Measurements from ENCODE around the gene LSM14B. TPM values are rescaled to one million over a fixed set of nuclear protein-coding genes. Genes with fewer than 3 reads are reported as not detected.
A peak's percentile ranks its signal among the peaks of the same experiment; 100 is the strongest.

LSM14B gene
- total RNA-seq, 6 experiments from 2014 or later, result 9.5 to 19.8 (median 14.2) TPM

GRCh38 chr20:62158088-62158400, 35.8 kb downstream of the LSM14B start:
- Histone ChIP-seq H3K27ac (no peak overlapping the region), H3K4me1 (peaks cover 0 to 24% (median 11%) of the 10 kb centered on the region in 4 donors), H3K27me3 (no peaks in the 10 kb centered on the region), H3K4me3 (no peak overlapping the region), H3K9me3 (no peaks in the 10 kb centered on the region), H3K36me3 (peaks cover 0 to 27% (median 10%) of the 10 kb centered on the region in 4 donors)
- intact Hi-C loops (cut with DNase I), result no loop called here
- no peak for ATAC-seq
- no peak for DNase-seq
- 95% methylated on average over 5 of the region's 12 CpGs for WGBS (ENCODE audit: insufficient coverage, low coverage, low lambda C conversion rate, missing lambda C conversion rate)
- TF ChIP-seq, protein P1, sequence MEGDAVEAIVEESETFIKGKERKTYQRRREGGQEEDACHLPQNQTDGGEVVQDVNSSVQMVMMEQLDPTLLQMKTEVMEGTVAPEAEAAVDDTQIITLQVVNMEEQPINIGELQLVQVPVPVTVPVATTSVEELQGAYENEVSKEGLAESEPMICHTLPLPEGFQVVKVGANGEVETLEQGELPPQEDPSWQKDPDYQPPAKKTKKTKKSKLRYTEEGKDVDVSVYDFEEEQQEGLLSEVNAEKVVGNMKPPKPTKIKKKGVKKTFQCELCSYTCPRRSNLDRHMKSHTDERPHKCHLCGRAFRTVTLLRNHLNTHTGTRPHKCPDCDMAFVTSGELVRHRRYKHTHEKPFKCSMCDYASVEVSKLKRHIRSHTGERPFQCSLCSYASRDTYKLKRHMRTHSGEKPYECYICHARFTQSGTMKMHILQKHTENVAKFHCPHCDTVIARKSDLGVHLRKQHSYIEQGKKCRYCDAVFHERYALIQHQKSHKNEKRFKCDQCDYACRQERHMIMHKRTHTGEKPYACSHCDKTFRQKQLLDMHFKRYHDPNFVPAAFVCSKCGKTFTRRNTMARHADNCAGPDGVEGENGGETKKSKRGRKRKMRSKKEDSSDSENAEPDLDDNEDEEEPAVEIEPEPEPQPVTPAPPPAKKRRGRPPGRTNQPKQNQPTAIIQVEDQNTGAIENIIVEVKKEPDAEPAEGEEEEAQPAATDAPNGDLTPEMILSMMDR (IDR thresholded peaks at IDR 0.05), result no peak
- no peak for TF ChIP-seq POLR2A (IDR thresholded peaks at IDR 0.05)

- intact Hi-C loops (cut with DNase I), result no loop called here
- no peak for ATAC-seq
- TF ChIP-seq POLR2A (IDR thresholded peaks at IDR 0.05), result no peak
- TF ChIP-seq, protein P1 (IDR thresholded peaks at IDR 0.05), result no peak
- H3K27me3 ChIP-seq, result no peaks in the 10 kb centered on the region
- H3K4me3 ChIP-seq, result no peak overlapping the region
- no peak for DNase-seq
- no peak overlapping the region for H3K27ac ChIP-seq
- no CpG with 5 or more reads among the region's 22 CpGs for WGBS (ENCODE audit: insufficient coverage, low coverage, low lambda C conversion rate, missing lambda C conversion rate)
- H3K36me3 ChIP-seq, result peaks cover 0 to 32% (median 12%) of the 10 kb centered on the region in 4 donors
- H3K4me1 ChIP-seq, result peaks cover 0 to 24% (median 11%) of the 10 kb centered on the region in 4 donors
- no peaks in the 10 kb centered on the region for H3K9me3 ChIP-seq
These were observed 36.3 kb downstream of the LSM14B start for GRCh38 chr20:62158541-62158940.

- DNase-seq, result no peak
- no peaks in the 10 kb centered on the region for H3K27me3 ChIP-seq
- H3K9me3 ChIP-seq, result no peaks in the 10 kb centered on the region
- 43% methylated on average over 2 of the region's 11 CpGs for WGBS (ENCODE audit: insufficient coverage, low coverage, low lambda C conversion rate, missing lambda C conversion rate)
- no peak overlapping the region for H3K27ac ChIP-seq
- no peak for TF ChIP-seq POLR2A (IDR thresholded peaks at IDR 0.05)
- TF ChIP-seq, protein P1 (IDR thresholded peaks at IDR 0.05), result no peak
- no peak overlapping the region for H3K4me3 ChIP-seq
- H3K36me3 ChIP-seq, result peaks cover 0 to 37% (median 15%) of the 10 kb centered on the region in 4 donors
- intact Hi-C loops (cut with DNase I), result no loop called here
- H3K4me1 ChIP-seq, result peaks cover 0 to 24% (median 11%) of the 10 kb centered on the region in 4 donors
- ATAC-seq, result no peak
These were observed 36.8 kb downstream of the LSM14B start for GRCh38 chr20:62159052-62159451.

DNA sequence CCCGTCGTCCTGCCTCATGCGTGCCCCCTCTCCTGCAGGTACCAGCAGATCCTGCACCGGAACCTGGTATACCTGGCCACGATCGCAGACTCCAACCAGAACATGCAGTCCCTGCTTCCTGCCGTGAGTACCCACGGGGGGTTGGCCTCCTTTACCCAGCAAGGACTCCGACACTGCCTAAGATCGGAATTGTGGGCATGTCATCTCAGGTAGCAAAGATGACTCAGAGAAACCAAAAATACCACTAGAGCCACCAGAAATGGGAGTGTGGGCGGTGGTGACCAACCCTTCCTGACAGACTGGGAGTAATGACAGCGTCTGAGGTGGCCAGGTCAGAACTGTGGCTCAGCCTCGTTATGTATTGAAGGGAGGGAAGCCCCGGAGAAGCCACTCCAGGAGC, 37.6 kb downstream of the LSM14B start:
- no peak for DNase-seq
- Histone ChIP-seq H3K27me3 (no peaks in the 10 kb centered on the region), H3K9me3 (no peaks in the 10 kb centered on the region), H3K27ac (no peak overlapping the region), H3K36me3 (peaks cover 0 to 43% (median 19%) of the 10 kb centered on the region in 4 donors), H3K4me1 (peaks cover 0 to 24% (median 10%) of the 10 kb centered on the region in 4 donors), H3K4me3 (no peak overlapping the region)
- intact Hi-C loops (cut with DNase I), result no loop called here
- TF ChIP-seq, protein P1 (IDR thresholded peaks at IDR 0.05), result no peak
- no peak for TF ChIP-seq POLR2A (IDR thresholded peaks at IDR 0.05)
- 64% methylated on average over 6 of the region's 14 CpGs for WGBS (ENCODE audit: insufficient coverage, low coverage, low lambda C conversion rate, missing lambda C conversion rate)
- peak in 1 of 4 donors; percentile 18 for ATAC-seq

DNA sequence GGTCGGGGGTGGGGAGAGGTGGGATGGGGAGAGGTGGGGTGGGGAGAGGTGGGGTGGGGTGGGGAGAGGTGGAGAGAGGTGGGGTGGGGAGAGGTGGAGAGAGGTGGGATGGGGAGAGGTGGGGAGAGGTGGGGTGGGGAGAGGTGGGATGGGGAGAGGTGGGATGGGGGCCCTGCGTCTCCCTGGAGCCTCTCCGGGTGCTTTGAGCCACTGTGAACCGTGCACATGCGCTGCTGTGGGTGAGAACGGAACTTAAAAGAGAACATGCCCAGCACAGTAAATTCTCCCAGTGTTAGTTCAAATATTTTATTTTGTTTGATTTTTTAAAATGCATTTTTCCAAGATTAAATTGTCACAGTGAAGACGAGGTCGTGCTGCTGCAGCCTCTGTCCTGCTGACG, 38.0 kb downstream of the LSM14B start:
- intact Hi-C loops (cut with DNase I), result no loop called here
- no peaks in the 10 kb centered on the region for H3K27me3 ChIP-seq
- no peak for DNase-seq
- H3K36me3 ChIP-seq, result peaks cover 0 to 47% (median 21%) of the 10 kb centered on the region in 4 donors
- no peak for ATAC-seq
- peaks cover 0 to 24% (median 8%) of the 10 kb centered on the region in 4 donors for H3K4me1 ChIP-seq
- no peak overlapping the region for H3K27ac ChIP-seq
- no peaks in the 10 kb centered on the region for H3K9me3 ChIP-seq
- 93% methylated on average over 9 of the region's 9 CpGs for WGBS (ENCODE audit: insufficient coverage, low coverage, low lambda C conversion rate, missing lambda C conversion rate)
- TF ChIP-seq, protein P1 (IDR thresholded peaks at IDR 0.05), result no peak
- TF ChIP-seq POLR2A (IDR thresholded peaks at IDR 0.05), result no peak
- H3K4me3 ChIP-seq, result no peak overlapping the region

Measured in right lobe of liver (tissue), 6 donors.